GM19467 (cell line): ENCODE data around the gene SLC39A11.
"Not testable (repeated sequence)": the region's sequence is repeated elsewhere in the genome, so short reads cannot be mapped to it uniquely, and the experiment has no call there.

Experiments
- ATAC-seq: cut with Tn5 transposase; IDR thresholded peaks from one replicate; pipeline ENCODE4 v1.9.1; 2021; ENCODE audit warnings: mild to moderate bottlenecking, moderate library complexity; ENCODE audit not compliant: unreplicated experiment

The SLC39A11 gene

GRCh38 chr17:73013816-73014663 is 78.4 kb downstream of the SLC39A11 start:
- ATAC-seq, result no peak

DNA sequence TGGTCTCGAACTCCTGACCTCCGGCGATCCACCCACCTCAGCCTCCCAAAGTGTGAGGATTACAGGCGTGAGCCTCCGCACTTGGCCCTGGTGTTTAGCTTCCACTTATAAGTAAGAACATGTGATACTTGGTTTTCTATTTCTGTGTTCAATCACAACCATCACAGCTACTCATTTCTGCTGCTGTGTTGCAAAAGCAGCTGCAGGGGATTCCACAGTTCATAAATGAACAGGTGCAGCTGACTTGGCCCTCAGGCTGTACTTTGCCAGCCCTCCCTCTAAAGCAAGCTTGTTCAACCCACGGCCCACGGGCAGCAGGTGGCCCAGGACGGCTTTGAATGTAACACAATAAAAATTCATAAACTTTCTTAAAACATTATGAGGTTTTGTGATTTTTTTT is 79.2 kb downstream of the SLC39A11 start:
- no peak for ATAC-seq

- no peak for ATAC-seq
Measured at GRCh38 chr17:73011016-73011486, 81.4 kb downstream of the SLC39A11 start.

DNA sequence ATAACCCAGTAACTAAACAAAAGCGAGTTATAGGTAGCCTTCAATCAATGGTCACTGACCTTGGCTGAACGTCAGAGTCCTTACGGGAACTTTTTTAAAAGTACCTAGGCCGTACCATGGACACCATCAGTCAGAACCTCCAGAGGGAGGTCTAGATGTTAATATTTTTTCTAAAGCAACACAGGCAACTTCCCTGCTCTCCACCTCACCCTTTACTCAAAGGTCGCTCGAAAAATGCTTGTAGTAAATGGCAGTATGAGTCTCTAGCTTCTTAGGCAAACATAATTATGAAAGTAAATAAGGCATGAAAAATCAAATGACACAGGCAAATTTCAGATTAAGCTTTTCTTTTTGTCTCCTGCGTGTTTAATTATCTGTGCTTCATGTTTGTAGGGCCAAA is 82.1 kb downstream of the SLC39A11 start:
- ATAC-seq, result no peak

DNA sequence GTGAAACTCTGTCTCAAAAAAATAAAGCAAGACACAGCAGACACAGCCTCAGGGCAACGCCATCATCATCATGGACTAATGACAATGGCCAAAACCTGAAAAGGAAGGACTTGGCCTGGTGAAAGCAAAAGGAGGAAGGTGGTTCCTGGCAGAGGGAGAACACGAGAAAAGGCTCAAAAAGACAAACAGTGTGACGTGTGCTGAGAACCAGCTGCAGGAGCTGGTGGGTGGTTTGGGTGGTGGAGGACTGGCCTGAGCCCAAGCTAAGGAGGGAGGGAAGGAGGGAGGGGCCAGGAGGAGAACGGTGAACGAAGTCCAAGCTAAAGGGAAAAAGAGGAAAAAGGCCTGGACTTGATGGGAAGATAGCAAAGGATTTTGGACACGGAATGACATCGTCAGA is 85.1 kb downstream of the SLC39A11 start:
- ATAC-seq, result no peak

DNA sequence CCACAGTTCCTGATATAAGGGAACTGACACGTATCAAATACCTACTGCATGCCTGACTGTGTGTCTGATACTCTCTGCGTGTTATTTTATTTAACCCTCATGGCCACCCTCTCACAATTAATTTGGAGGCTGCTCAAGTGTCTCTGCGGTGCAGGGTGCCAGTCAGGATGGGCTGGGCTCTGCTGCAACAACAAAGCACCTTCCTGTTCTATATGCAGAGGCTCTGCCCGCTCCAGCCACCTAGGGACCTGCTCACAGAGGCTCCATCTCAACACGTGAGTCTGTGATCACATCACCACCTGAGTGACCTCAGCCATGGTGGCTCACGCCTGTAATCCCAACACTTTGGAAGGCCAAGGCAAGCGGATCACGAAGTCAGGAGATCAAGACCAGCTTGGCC is 87.1 kb downstream of the SLC39A11 start:
- ATAC-seq, result no peak

- ATAC-seq, result no peak
Measured at GRCh38 chr17:73003487-73003886, 89.0 kb downstream of the SLC39A11 start.

- ATAC-seq, result no peak
Measured at GRCh38 chr17:73000832-73001231, 91.7 kb downstream of the SLC39A11 start.

DNA sequence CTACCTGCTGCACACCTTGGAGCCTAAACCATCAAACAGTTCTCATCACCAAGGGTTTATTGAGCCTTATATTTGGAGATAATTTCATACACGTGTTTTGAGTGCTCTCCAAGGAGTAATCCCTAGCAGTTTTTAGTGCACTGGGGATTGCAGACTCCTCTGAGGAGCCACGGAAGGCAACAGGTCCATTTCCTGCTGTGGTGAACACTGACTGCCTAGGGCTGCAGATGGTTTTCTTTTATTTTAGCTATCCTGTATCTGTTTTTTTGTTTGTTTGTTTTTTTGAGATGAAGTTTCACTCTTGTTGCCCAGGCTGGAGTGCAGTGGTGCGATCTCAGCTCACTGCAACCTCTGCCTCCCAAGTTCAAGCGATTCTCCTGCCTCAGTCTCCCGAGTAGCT is 93.0 kb downstream of the SLC39A11 start:
- not testable (repeated sequence) for ATAC-seq

GRCh38 chr17:72998343-72998742 is 94.1 kb downstream of the SLC39A11 start:
- ATAC-seq, result no peak

DNA sequence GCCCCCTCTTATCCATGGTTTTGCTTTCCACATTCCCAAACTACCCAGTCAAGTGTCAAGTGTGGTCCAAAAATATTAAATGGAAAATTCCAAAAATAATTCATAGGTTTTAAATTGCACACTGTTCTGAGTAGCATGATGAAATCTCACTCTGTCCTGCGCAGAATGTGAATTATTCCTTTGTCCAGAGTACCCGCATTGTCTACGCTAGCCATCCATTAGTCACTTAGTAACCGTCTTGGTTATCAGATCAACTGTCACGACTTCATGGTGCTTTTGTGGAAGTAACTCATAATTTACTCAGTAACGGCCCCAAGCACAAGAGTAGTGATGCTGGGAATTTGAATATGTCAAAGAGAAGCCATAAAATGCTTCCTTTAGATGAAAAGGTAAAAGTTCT is 94.9 kb downstream of the SLC39A11 start:
- ATAC-seq, result no peak

GRCh38 chr17:72996791-72997190 is 95.7 kb downstream of the SLC39A11 start:
- ATAC-seq, result no peak

GRCh38 chr17:72995008-72995656 is 97.4 kb downstream of the SLC39A11 start:
- ATAC-seq, result no peak

DNA sequence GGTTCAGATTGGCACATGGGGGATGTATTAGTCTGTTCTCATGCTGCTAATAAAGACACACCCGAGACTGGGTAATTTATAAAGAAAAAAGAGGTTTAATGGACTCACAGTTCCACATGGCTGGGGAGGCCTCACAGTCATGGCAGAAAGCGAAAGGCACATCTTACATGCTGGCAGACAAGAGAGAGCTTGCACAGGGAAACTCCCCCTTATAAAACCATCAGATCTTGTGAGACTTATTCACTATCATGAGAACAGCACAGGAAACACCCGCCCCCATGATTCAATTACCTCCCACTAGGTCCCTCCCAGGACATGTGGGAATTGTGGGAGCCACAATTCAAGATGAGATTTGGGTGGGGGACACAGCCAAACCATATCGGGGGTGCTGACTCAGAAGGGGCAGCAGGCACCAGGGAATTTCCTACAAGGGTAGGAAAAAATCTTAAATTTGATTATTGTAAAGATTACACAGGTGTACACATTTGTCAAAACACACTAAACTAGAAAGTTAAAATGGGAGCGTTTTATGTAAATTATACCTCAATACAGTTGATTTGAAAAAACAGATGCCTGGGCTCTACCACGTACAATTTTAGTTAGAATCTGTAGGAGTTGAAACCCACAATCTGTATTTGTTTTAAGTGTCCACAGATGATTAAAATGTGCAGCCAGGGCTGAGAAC is 99.6 kb downstream of the SLC39A11 start:
- ATAC-seq, result not testable (repeated sequence)

- ATAC-seq, result no peak
Measured at GRCh38 chr17:72991651-72992050, 100.8 kb downstream of the SLC39A11 start.

- no peak for ATAC-seq
Measured at GRCh38 chr17:72989074-72989610, 103.3 kb downstream of the SLC39A11 start.

DNA sequence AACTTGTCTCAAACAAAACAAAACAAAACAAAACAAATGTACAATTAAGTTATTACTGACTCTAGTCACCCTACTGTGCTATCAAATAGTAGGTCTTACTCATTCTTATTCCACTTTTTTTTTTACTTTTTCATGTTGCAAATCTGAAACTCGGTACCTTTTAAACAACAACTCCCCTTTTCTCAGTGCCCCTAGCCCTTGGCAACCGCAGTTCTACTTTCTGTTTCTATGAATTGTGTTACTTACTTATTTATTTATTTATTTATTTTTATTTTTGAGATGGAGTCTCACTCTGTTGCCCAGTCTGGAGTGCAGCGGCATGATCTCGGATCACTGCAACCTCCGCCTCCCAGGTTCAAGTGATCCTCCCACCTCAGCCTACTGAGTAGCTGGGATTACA is 104.0 kb downstream of the SLC39A11 start:
- no peak for ATAC-seq

- no peak for ATAC-seq
Measured at GRCh38 chr17:72987166-72987565, 105.3 kb downstream of the SLC39A11 start.

- peak; percentile 84 for ATAC-seq
Measured at GRCh38 chr17:72985882-72986720, 106.4 kb downstream of the SLC39A11 start.

GRCh38 chr17:72984926-72985325 is 107.6 kb downstream of the SLC39A11 start:
- no peak for ATAC-seq
